GM19193 (cell line): Measurements from ENCODE around the gene HHATL.

Experiments
- POLR2A ChIP-seq: IDR thresholded peaks from 4 replicates; pipeline ENCODE4 v1.6.1; 2011; ENCODE audit not compliant: insufficient read depth, insufficient read length; ENCODE audit errors: extremely low read depth

Gene HHATL

GRCh38 chr3:42702066-42702951, at the start of gene HHATL:
Gene HHATL, minus strand, starts transcription at chr3:42702798. Its CDS starts 1,972 bp downstream, at chr3:42700826.
- TF ChIP-seq POLR2A, result no peak

GRCh38 chr3:42751609-42752008, 49.0 kb upstream of the HHATL start:
- no peak for TF ChIP-seq POLR2A

- TF ChIP-seq POLR2A, result no peak
Measured at GRCh38 chr3:42750834-42751233, 48.2 kb upstream of the HHATL start.

- no peak for TF ChIP-seq POLR2A
Measured at GRCh38 chr3:42749753-42750231, 47.2 kb upstream of the HHATL start.

GRCh38 chr3:42749025-42749752, 46.6 kb upstream of the HHATL start:
- no peak for TF ChIP-seq POLR2A

- TF ChIP-seq POLR2A, result no peak
Measured at GRCh38 chr3:42747581-42747980, 45.0 kb upstream of the HHATL start.

GRCh38 chr3:42746455-42747450, 44.2 kb upstream of the HHATL start:
- TF ChIP-seq POLR2A, result no peak

- TF ChIP-seq POLR2A, result no peak
Measured at GRCh38 chr3:42745776-42746454, 43.3 kb upstream of the HHATL start.

GRCh38 chr3:42745291-42745745, 42.7 kb upstream of the HHATL start:
- no peak for TF ChIP-seq POLR2A

- TF ChIP-seq POLR2A, result no peak
Measured at GRCh38 chr3:42743204-42743995, 40.8 kb upstream of the HHATL start.

- TF ChIP-seq POLR2A, result no peak
Measured at GRCh38 chr3:42742688-42743087, 40.1 kb upstream of the HHATL start.

- no peak for TF ChIP-seq POLR2A
Measured at GRCh38 chr3:42742259-42742658, 39.7 kb upstream of the HHATL start.

- TF ChIP-seq POLR2A, result no peak
Measured at GRCh38 chr3:42741796-42742195, 39.2 kb upstream of the HHATL start.
